ENCODE measurements around the gene VRK2. TPM values are rescaled to one million over a fixed set of nuclear protein-coding genes. Genes with fewer than 3 reads are reported as not detected.

VRK2 gene
- total RNA-seq, 1 experiment from 2014 or later: 20.1 TPM

DNA sequence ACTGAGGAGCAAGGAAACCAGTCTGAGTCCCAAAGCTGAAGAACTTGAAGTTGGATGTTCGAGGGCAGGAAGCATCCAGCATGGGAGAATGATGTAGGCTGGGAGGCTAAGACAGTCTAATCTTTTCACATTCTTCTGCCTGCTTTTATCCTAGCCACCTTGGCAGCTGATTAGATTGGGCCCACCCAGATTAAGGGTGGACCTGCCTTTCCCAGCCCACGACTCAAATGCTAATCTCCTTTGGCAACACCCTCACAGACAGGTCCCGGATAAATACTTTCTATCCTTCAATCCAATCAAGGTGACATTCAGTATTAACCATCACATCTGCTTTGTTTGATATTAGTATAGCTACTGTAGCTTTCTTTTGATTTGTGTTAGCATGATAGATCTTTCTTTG is 27.1 kb downstream of the VRK2 start (continued):
- no peak for TF ChIP-seq GRHL2 (CRISPR knock-in tag; IDR thresholded peaks at IDR 0.05; ENCODE audit: insufficient replicate concordance, severe bottlenecking)
- TF ChIP-seq MYBL2 (CRISPR knock-in tag; IDR thresholded peaks at IDR 0.05): no peak
- no peak for TF ChIP-seq SMAD4 (CRISPR knock-in tag; IDR thresholded peaks at IDR 0.05)
- TF ChIP-seq JUN (CRISPR knock-in tag; IDR thresholded peaks at IDR 0.05): no peak
- no peak for TF ChIP-seq ATF6 (CRISPR knock-in tag; IDR thresholded peaks at IDR 0.05)
- no peak for TF ChIP-seq ZNF138 (CRISPR knock-in tag; conservative IDR thresholded peaks at IDR 0.05)
- TF ChIP-seq USF2 (CRISPR knock-in tag; IDR thresholded peaks at IDR 0.05): no peak
- no peak for TF ChIP-seq KAT7 (CRISPR knock-in tag; IDR thresholded peaks at IDR 0.05; ENCODE audit: borderline replicate concordance)

DNA sequence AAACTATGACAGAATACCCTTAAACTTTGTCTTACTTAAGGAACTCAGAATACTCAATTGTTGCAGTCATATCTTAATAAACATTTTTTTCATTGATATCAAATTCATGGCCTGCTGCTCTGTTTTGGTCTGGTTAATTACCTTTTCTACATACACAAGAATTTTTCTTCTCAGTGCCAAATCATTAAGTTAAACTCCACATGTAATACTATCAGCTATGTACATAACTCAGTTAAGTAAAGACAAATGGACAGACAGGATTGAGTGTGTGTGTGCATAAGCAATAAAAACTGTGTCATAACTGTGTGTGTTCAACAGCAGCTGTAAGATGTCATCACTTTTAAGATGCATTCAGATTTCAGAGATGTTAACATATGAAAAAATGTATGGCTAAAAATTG is 34.4 kb downstream of the VRK2 start:
- Mint-ChIP-seq H3K27me3 (ENCODE audit: low read depth) (no peaks in the 10 kb centered on the region), H3K4me1 (no peaks in the 10 kb centered on the region), H3K36me3 (no peaks in the 10 kb centered on the region), H3K9me3 (no peaks in the 10 kb centered on the region), H3K27ac (no peak overlapping the region), H3K4me3 (no peak overlapping the region)
- ChIA-PET CTCF (no interaction called here), POLR2A (no interaction called here)
- DNase-seq (ENCODE audit: low spot score): no peak
- TF ChIP-seq MAX (CRISPR knock-in tag; IDR thresholded peaks at IDR 0.05) (no peak), CREB1 (CRISPR knock-in tag; IDR thresholded peaks at IDR 0.05) (no peak), ZNF232 (CRISPR knock-in tag; IDR thresholded peaks at IDR 0.05) (no peak), RELA (CRISPR knock-in tag; IDR thresholded peaks at IDR 0.05; ENCODE audit: borderline replicate concordance) (no peak), ETV6 (CRISPR knock-in tag; IDR thresholded peaks at IDR 0.05) (no peak), TCF7 (CRISPR knock-in tag; IDR thresholded peaks at IDR 0.05; ENCODE audit: low read depth) (no peak), HMGXB4 (CRISPR knock-in tag; IDR thresholded peaks at IDR 0.05) (no peak), ZNF396 (CRISPR knock-in tag; IDR thresholded peaks at IDR 0.05; ENCODE audit: borderline replicate concordance) (no peak), ATF2 (CRISPR knock-in tag; IDR thresholded peaks at IDR 0.05; ENCODE audit: borderline replicate concordance, low read depth) (no peak), HMGA2 (CRISPR knock-in tag; IDR thresholded peaks at IDR 0.05) (no peak), FOXK1 (CRISPR knock-in tag; IDR thresholded peaks at IDR 0.05) (no peak), SOX15 (CRISPR knock-in tag; IDR thresholded peaks at IDR 0.05) (no peak), TEAD4 (CRISPR knock-in tag; IDR thresholded peaks at IDR 0.05) (no peak), MXD4 (CRISPR knock-in tag; IDR thresholded peaks at IDR 0.05; ENCODE audit: borderline replicate concordance) (no peak), GABPB1 (CRISPR knock-in tag; IDR thresholded peaks at IDR 0.05) (no peak), PRRX2 (CRISPR knock-in tag; IDR thresholded peaks at IDR 0.05) (no peak), SMAD4 (CRISPR knock-in tag; IDR thresholded peaks at IDR 0.05) (no peak)
- TF ChIP-seq, protein P1, sequence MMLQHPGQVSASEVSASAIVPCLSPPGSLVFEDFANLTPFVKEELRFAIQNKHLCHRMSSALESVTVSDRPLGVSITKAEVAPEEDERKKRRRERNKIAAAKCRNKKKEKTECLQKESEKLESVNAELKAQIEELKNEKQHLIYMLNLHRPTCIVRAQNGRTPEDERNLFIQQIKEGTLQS (CRISPR knock-in tag; conservative IDR thresholded peaks at IDR 0.05): no peak
- TF ChIP-seq, protein P2, sequence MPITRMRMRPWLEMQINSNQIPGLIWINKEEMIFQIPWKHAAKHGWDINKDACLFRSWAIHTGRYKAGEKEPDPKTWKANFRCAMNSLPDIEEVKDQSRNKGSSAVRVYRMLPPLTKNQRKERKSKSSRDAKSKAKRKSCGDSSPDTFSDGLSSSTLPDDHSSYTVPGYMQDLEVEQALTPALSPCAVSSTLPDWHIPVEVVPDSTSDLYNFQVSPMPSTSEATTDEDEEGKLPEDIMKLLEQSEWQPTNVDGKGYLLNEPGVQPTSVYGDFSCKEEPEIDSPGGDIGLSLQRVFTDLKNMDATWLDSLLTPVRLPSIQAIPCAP (CRISPR knock-in tag; IDR thresholded peaks at IDR 0.05): no peak
- TF ChIP-seq, protein P3, sequence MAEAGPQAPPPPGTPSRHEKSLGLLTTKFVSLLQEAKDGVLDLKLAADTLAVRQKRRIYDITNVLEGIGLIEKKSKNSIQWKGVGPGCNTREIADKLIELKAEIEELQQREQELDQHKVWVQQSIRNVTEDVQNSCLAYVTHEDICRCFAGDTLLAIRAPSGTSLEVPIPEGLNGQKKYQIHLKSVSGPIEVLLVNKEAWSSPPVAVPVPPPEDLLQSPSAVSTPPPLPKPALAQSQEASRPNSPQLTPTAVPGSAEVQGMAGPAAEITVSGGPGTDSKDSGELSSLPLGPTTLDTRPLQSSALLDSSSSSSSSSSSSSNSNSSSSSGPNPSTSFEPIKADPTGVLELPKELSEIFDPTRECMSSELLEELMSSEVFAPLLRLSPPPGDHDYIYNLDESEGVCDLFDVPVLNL (CRISPR knock-in tag; IDR thresholded peaks at IDR 0.05; ENCODE audit: borderline replicate concordance, low read depth): no peak
- no peak for ATAC-seq
